Measurements from ENCODE around the gene TOMT.
"Not testable (repeated sequence)": the region's sequence is repeated elsewhere in the genome, so short reads cannot be mapped to it uniquely, and the experiment has no call there.

The TOMT gene

DNA sequence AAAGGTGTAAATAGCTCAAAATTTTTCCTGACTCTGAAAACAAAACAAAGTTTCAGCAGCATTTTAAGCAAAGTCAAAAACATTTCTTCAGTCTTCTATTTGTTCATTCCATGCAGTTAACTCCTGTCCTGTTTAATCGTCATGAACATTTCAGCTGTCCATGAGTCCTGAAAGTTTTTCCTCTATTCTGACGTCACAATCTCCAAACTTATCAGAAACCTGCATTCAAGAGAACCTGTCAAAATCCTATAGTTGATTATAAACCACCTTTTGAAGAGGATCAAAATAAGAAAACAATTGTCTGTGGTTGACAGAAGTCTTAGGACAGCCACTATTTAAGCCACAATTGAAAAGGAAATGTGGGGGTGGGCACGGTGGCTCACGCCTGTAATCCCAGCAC is 45.2 kb downstream of the TOMT start:
- DNase-seq (ENCODE audit: low spot score) (no peak), ATAC-seq (ENCODE audit: low read depth) (no peak)
- Histone ChIP-seq H3K27ac (ENCODE audit: poor library complexity, severe bottlenecking) (peak overlapping the region; percentile 59), H3K27me3 (ENCODE audit: insufficient read depth, poor library complexity, severe bottlenecking) (no peaks in the 10 kb centered on the region), H3K4me1 (ENCODE audit: insufficient read depth, poor library complexity, severe bottlenecking) (peaks cover 8% of the 10 kb centered on the region), H3K9me3 (ENCODE audit: severe bottlenecking) (no peaks in the 10 kb centered on the region), H3K36me3 (ENCODE audit: low read depth) (peaks cover 44% of the 10 kb centered on the region), H3K4me3 (ENCODE audit: severe bottlenecking) (peak overlapping the region; percentile 35)
- TF ChIP-seq, protein P1, sequence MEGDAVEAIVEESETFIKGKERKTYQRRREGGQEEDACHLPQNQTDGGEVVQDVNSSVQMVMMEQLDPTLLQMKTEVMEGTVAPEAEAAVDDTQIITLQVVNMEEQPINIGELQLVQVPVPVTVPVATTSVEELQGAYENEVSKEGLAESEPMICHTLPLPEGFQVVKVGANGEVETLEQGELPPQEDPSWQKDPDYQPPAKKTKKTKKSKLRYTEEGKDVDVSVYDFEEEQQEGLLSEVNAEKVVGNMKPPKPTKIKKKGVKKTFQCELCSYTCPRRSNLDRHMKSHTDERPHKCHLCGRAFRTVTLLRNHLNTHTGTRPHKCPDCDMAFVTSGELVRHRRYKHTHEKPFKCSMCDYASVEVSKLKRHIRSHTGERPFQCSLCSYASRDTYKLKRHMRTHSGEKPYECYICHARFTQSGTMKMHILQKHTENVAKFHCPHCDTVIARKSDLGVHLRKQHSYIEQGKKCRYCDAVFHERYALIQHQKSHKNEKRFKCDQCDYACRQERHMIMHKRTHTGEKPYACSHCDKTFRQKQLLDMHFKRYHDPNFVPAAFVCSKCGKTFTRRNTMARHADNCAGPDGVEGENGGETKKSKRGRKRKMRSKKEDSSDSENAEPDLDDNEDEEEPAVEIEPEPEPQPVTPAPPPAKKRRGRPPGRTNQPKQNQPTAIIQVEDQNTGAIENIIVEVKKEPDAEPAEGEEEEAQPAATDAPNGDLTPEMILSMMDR (IDR thresholded peaks at IDR 0.05; ENCODE audit: poor library complexity, severe bottlenecking): no peak

DNA sequence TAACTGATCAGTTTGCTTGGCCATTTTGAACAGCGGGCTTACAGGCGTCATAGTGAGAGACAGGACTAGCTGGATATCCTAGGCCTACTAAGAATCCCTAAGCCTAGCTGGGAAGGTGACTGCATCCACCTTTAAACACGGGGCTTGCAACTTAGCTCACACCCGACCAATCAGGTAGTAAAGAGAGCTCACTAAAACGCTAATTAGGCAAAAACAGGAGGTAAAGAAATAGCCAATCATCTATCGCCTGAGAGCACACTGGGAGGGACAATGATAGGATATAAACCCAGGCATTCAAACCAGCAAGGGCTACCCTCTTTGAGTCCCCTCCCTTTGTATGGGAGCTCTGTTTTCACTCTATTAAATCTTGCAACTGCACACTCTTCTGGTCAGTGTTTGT is 48.1 kb downstream of the TOMT start:
- DNase-seq (ENCODE audit: low spot score); H3K9me3 ChIP-seq (ENCODE audit: severe bottlenecking); H3K4me1 ChIP-seq (ENCODE audit: insufficient read depth, poor library complexity, severe bottlenecking); H3K27ac ChIP-seq (ENCODE audit: poor library complexity, severe bottlenecking); ATAC-seq (ENCODE audit: low read depth); H3K27me3 ChIP-seq (ENCODE audit: insufficient read depth, poor library complexity, severe bottlenecking); H3K4me3 ChIP-seq (ENCODE audit: severe bottlenecking): not testable (repeated sequence)
- H3K36me3 ChIP-seq (ENCODE audit: low read depth): peaks cover 14% of the 10 kb centered on the region

GRCh38 chr11:72154816-72155215 is 49.1 kb downstream of the TOMT start:
- Histone ChIP-seq H3K4me1 (ENCODE audit: insufficient read depth, poor library complexity, severe bottlenecking) (peaks cover 5% of the 10 kb centered on the region), H3K36me3 (ENCODE audit: low read depth) (peaks cover 8% of the 10 kb centered on the region), H3K27me3 (ENCODE audit: insufficient read depth, poor library complexity, severe bottlenecking) (no peaks in the 10 kb centered on the region), H3K27ac (ENCODE audit: poor library complexity, severe bottlenecking) (no peak overlapping the region), H3K9me3 (ENCODE audit: severe bottlenecking) (no peaks in the 10 kb centered on the region), H3K4me3 (ENCODE audit: severe bottlenecking) (no peak overlapping the region)
- TF ChIP-seq, protein P1 (IDR thresholded peaks at IDR 0.05; ENCODE audit: poor library complexity, severe bottlenecking): no peak
- ATAC-seq (ENCODE audit: low read depth): no peak
- DNase-seq (ENCODE audit: low spot score): no peak

DNA sequence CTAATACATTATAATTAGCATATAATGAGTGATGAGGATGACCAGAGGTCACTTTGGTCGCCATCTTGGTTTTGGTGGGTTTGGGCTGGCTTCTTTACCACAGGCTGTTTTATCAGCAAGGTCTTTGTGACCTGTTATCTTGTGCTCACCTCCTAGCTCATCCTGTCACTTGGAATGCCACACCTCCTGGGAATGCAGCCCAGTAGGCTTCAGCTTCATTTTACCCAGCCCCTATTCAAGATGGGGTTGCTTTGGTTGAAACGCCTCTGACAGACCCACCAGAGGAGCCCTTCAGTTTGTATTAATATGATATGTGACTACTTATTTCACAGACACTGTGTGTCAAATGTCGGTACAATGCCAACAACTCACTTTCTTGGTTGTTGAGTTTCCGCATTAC is 50.0 kb downstream of the TOMT start:
- H3K4me3 ChIP-seq (ENCODE audit: severe bottlenecking): no peak overlapping the region
- DNase-seq (ENCODE audit: low spot score) (no peak), ATAC-seq (ENCODE audit: low read depth) (no peak)
- H3K27ac ChIP-seq (ENCODE audit: poor library complexity, severe bottlenecking): no peak overlapping the region
- peaks cover 4% of the 10 kb centered on the region for H3K36me3 ChIP-seq (ENCODE audit: low read depth)
- TF ChIP-seq, protein P1 (IDR thresholded peaks at IDR 0.05; ENCODE audit: poor library complexity, severe bottlenecking): no peak
- peaks cover 5% of the 10 kb centered on the region for H3K4me1 ChIP-seq (ENCODE audit: insufficient read depth, poor library complexity, severe bottlenecking)
- H3K27me3 ChIP-seq (ENCODE audit: insufficient read depth, poor library complexity, severe bottlenecking): no peaks in the 10 kb centered on the region
- no peaks in the 10 kb centered on the region for H3K9me3 ChIP-seq (ENCODE audit: severe bottlenecking)

DNA sequence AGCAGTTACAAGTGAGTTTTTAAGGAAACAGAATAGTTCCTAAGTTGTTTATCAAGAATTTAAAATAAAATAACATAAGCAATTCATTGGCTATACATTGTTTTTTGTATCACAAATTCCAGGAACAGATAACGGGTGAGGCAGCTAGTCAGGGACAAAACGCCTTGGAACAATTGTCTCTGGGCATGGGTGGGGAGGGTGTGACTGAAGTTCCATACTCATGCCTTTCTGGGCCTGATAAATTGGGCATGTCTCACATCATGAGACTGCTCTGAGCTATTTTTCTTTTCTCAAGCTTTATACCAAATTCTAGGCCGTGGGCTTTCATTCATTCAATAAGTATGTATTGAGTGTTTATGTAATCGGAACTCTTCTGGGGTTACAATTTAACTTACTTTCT is 51.4 kb downstream of the TOMT start:
- Histone ChIP-seq H3K36me3 (ENCODE audit: low read depth) (no peaks in the 10 kb centered on the region), H3K4me1 (ENCODE audit: insufficient read depth, poor library complexity, severe bottlenecking) (no peaks in the 10 kb centered on the region), H3K4me3 (ENCODE audit: severe bottlenecking) (no peak overlapping the region), H3K27ac (ENCODE audit: poor library complexity, severe bottlenecking) (no peak overlapping the region), H3K9me3 (ENCODE audit: severe bottlenecking) (no peaks in the 10 kb centered on the region), H3K27me3 (ENCODE audit: insufficient read depth, poor library complexity, severe bottlenecking) (no peaks in the 10 kb centered on the region)
- no peak for DNase-seq (ENCODE audit: low spot score)
- ATAC-seq (ENCODE audit: low read depth): no peak
- TF ChIP-seq, protein P1 (IDR thresholded peaks at IDR 0.05; ENCODE audit: poor library complexity, severe bottlenecking): no peak
